ENCODE data around the gene EGFLAM.

- TF ChIP-seq CTCF (IDR thresholded peaks at IDR 0.05) (no peak), POLR2A (IDR thresholded peaks at IDR 0.05) (no peak)
These were observed 209.1 kb downstream of the EGFLAM start for GRCh38 chr5:38467353-38468040.

Data from testis (tissue), 2 donors.